Activated CD8-positive, alpha-beta memory T cell treated with anti-CD3 and anti-CD28 coated beads for 36 hours (primary cell): ENCODE data around the gene GJB2. TPM values are rescaled to one million over a fixed set of nuclear protein-coding genes. Genes with fewer than 3 reads are reported as not detected.
"Not testable (repeated sequence)": the region's sequence is repeated elsewhere in the genome, so short reads cannot be mapped to it uniquely, and the experiment has no call there.

Experiments
- CTCF ChIA-PET: fragments of 350-600 bp; sonication (Branson Sonifier 250); formaldehyde crosslinking; loops from one replicate; lab custom pipeline; 2021; ENCODE audit warnings: antibody characterized with exemption; lab: Charles Lee
- POLR2A ChIA-PET: fragments of 350-600 bp; sonication (Branson Sonifier 250); formaldehyde crosslinking; loops from one replicate; lab custom pipeline; 2021; ENCODE audit warnings: antibody characterized with exemption; lab: Charles Lee
- total RNA-seq, 2 experiments: library from RNA; stranded (reverse); gene quantifications; one replicate each; pipeline ENCODE4 v1.2.3, GENCODE V29; 2021

GJB2 gene
- total RNA-seq, 2 experiments from 2014 or later = 16.6 to 17.0 TPM

GRCh38 chr13:20175406-20175794, 17.3 kb downstream of the GJB2 start:
- CTCF ChIA-PET = no interaction called here

GRCh38 chr13:20174656-20175405, 17.9 kb downstream of the GJB2 start:
- CTCF ChIA-PET = interaction anchor here (0.9 kb wide), 1 partner anchor 51 kb away, joined by 3 read pairs; no protein-coding TSS in a partner anchor
- POLR2A ChIA-PET = no interaction called here

More at GRCh38 chr13:20175406-20175794, 17.3 kb downstream of the GJB2 start:
- POLR2A ChIA-PET = no interaction called here

- POLR2A ChIA-PET = no interaction called here
- CTCF ChIA-PET = interaction anchor here (0.9 kb wide), 1 partner anchor 9 kb away, joined by 3 read pairs; no protein-coding TSS in a partner anchor
Measured at GRCh38 chr13:20173116-20173746, 19.5 kb downstream of the GJB2 start.

- CTCF ChIA-PET = no interaction called here
- POLR2A ChIA-PET = no interaction called here
Measured at GRCh38 chr13:20171364-20171763, 21.4 kb downstream of the GJB2 start.

GRCh38 chr13:20170921-20171320, 21.8 kb downstream of the GJB2 start:
- CTCF ChIA-PET = no interaction called here

GRCh38 chr13:20168396-20168795, 24.3 kb downstream of the GJB2 start:
- POLR2A ChIA-PET = no interaction called here
- CTCF ChIA-PET = interaction anchor here (0.6 kb wide), 1 partner anchor 44 kb away, joined by 3 read pairs; no protein-coding TSS in a partner anchor

More at GRCh38 chr13:20170921-20171320, 21.8 kb downstream of the GJB2 start:
- POLR2A ChIA-PET = no interaction called here

GRCh38 chr13:20165417-20166257, 27.1 kb downstream of the GJB2 start:
- ChIA-PET POLR2A (no interaction called here), CTCF (no interaction called here)

GRCh38 chr13:20161951-20162300, 30.8 kb downstream of the GJB2 start:
- CTCF ChIA-PET = no interaction called here
- POLR2A ChIA-PET = interaction anchor here (0.5 to 0.7 kb wide), 2 partner anchors 8 to 89 kb away, joined by 4 to 8 read pairs; no protein-coding TSS in a partner anchor

- ChIA-PET POLR2A (interaction anchor here (0.5 to 1.6 kb wide), 3 partner anchors 8 to 89 kb away, joined by 4 to 8 read pairs (median 4); no protein-coding TSS in a partner anchor), CTCF (interaction anchor here (1.1 kb wide), 1 partner anchor 176 kb away, joined by 3 read pairs; no protein-coding TSS in a partner anchor)
Measured at GRCh38 chr13:20161275-20161950, 31.3 kb downstream of the GJB2 start.

- ChIA-PET POLR2A (interaction anchor here (0.6 to 1.6 kb wide), 4 partner anchors 9 to 195 kb away, joined by 4 to 9 read pairs (median 6); no protein-coding TSS in a partner anchor), CTCF (interaction anchor here (0.7 to 1.1 kb wide), 2 partner anchors 11 to 175 kb away, joined by 3 read pairs; no protein-coding TSS in a partner anchor)
Measured at GRCh38 chr13:20160306-20161274, 32.1 kb downstream of the GJB2 start, which contains the start of gene GJA3. Gene GJA3 (minus strand): TSS chr13:20161052. CDS start chr13:20143288, 17,764 bp downstream.

- POLR2A ChIA-PET = interaction anchor here (1.6 kb wide), 2 partner anchors 32 to 40 kb away, joined by 4 to 7 read pairs; no protein-coding TSS in a partner anchor
- CTCF ChIA-PET = interaction anchor here (0.6 to 0.9 kb wide), 3 partner anchors 10 to 551 kb away, joined by 3 to 4 read pairs (median 3); no protein-coding TSS in a partner anchor
Measured at GRCh38 chr13:20159646-20160305, 33.0 kb downstream of the GJB2 start.

- CTCF ChIA-PET = no interaction called here
- POLR2A ChIA-PET = interaction anchor here (0.7 kb wide), 1 partner anchor 141 kb away, joined by 4 read pairs; no protein-coding TSS in a partner anchor
Measured at GRCh38 chr13:20157151-20157796, 35.5 kb downstream of the GJB2 start.

GRCh38 chr13:20156702-20157101, 36.0 kb downstream of the GJB2 start:
- ChIA-PET CTCF (no interaction called here), POLR2A (no interaction called here)

- CTCF ChIA-PET, POLR2A ChIA-PET: not testable (repeated sequence)
Measured at GRCh38 chr13:20153290-20153689, 39.4 kb downstream of the GJB2 start.

GRCh38 chr13:20151612-20152011, 41.1 kb downstream of the GJB2 start:
- CTCF ChIA-PET = no interaction called here
- POLR2A ChIA-PET = no interaction called here

- CTCF ChIA-PET = no interaction called here
- POLR2A ChIA-PET = no interaction called here
Measured at GRCh38 chr13:20151016-20151415, 41.7 kb downstream of the GJB2 start.
